WTC11 (cell line): ENCODE measurements around the gene NKD1.

Experiments used
- E2F1 ChIP-seq: sonication (generic); formaldehyde crosslinking; IDR thresholded peaks from 2 replicates; pipeline ENCODE4 v1.8.0; 2022; ENCODE audit warnings: mild to moderate bottlenecking, missing genetic modification reagents
- SMAD4 ChIP-seq: sonication (generic); formaldehyde crosslinking; IDR thresholded peaks from 2 replicates; pipeline ENCODE4 v1.8.0; 2022; ENCODE audit warnings: mild to moderate bottlenecking, missing genetic modification reagents
- SP1 ChIP-seq: sonication (generic); formaldehyde crosslinking; conservative IDR thresholded peaks from 2 replicates; pipeline ENCODE4 v1.8.1; 2022; ENCODE audit warnings: missing genetic modification reagents
- TCF7 ChIP-seq: sonication (generic); formaldehyde crosslinking; IDR thresholded peaks from 2 replicates; pipeline ENCODE4 v1.8.0; 2022; ENCODE audit warnings: mild to moderate bottlenecking, low read depth, missing genetic modification reagents, moderate library complexity
- TF ChIP-seq, protein P1 (sequence below): fragments of 200-600 bp; IDR thresholded peaks from 2 replicates; pipeline ENCODE4 v1.8.0; 2022; ENCODE audit warnings: antibody characterized with exemption

- TF ChIP-seq TCF7 (CRISPR knock-in tag) (no peak), E2F1 (no peak), SP1 (no peak), SMAD4 (no peak)
- TF ChIP-seq, protein P1, sequence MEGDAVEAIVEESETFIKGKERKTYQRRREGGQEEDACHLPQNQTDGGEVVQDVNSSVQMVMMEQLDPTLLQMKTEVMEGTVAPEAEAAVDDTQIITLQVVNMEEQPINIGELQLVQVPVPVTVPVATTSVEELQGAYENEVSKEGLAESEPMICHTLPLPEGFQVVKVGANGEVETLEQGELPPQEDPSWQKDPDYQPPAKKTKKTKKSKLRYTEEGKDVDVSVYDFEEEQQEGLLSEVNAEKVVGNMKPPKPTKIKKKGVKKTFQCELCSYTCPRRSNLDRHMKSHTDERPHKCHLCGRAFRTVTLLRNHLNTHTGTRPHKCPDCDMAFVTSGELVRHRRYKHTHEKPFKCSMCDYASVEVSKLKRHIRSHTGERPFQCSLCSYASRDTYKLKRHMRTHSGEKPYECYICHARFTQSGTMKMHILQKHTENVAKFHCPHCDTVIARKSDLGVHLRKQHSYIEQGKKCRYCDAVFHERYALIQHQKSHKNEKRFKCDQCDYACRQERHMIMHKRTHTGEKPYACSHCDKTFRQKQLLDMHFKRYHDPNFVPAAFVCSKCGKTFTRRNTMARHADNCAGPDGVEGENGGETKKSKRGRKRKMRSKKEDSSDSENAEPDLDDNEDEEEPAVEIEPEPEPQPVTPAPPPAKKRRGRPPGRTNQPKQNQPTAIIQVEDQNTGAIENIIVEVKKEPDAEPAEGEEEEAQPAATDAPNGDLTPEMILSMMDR, result no peak
Measured at GRCh38 chr16:50694206-50694605, 146.0 kb downstream of the NKD1 start.
